ENCODE results near the gene GALNT8. TPM values are rescaled to one million over a fixed set of nuclear protein-coding genes. Genes with fewer than 3 reads are reported as not detected.

Gene GALNT8
- total RNA-seq, 2 donors from 2014 or later, result 1.9 to 2.6 TPM

- intact Hi-C loops (cut with DNase I), result no loop called here
- DNase-seq (ENCODE audit: low spot score), result no peak
Observed at GRCh38 chr12:4787965-4788364, 67.8 kb downstream of the GALNT8 start.

GRCh38 chr12:4789776-4790175 is 69.6 kb downstream of the GALNT8 start:
- no peak for DNase-seq (ENCODE audit: low spot score)
- intact Hi-C loops (cut with DNase I), result no loop called here

- no peak for DNase-seq (ENCODE audit: low spot score)
- intact Hi-C loops (cut with DNase I), result no loop called here
Observed at GRCh38 chr12:4791497-4791896, 71.3 kb downstream of the GALNT8 start.

- intact Hi-C loops (cut with DNase I), result no loop called here
Observed at GRCh38 chr12:4794491-4794890, 74.3 kb downstream of the GALNT8 start.

GRCh38 chr12:4796216-4796615 is 76.0 kb downstream of the GALNT8 start:
- intact Hi-C loops (cut with DNase I), result no loop called here
- DNase-seq (ENCODE audit: low spot score), result no peak

More at GRCh38 chr12:4794491-4794890, 74.3 kb downstream of the GALNT8 start:
- no peak for DNase-seq (ENCODE audit: low spot score)

GRCh38 chr12:4796694-4797482 is 76.7 kb downstream of the GALNT8 start:
- no peak for DNase-seq (ENCODE audit: low spot score)
- intact Hi-C loops (cut with DNase I), result no loop called here

- no peak for DNase-seq (ENCODE audit: low spot score)
- intact Hi-C loops (cut with DNase I), result no loop called here
Observed at GRCh38 chr12:4800555-4800954, 80.4 kb downstream of the GALNT8 start.

GRCh38 chr12:4802841-4803240 is 82.6 kb downstream of the GALNT8 start:
- no peak for DNase-seq (ENCODE audit: low spot score)
- intact Hi-C loops (cut with DNase I), result no loop called here

- intact Hi-C loops (cut with DNase I), result no loop called here
- DNase-seq (ENCODE audit: low spot score), result no peak
Observed at GRCh38 chr12:4806439-4807115, 86.4 kb downstream of the GALNT8 start.

- intact Hi-C loops (cut with DNase I), result no loop called here
- DNase-seq (ENCODE audit: low spot score), result no peak
Observed at GRCh38 chr12:4807116-4807783, 87.0 kb downstream of the GALNT8 start.

- DNase-seq (ENCODE audit: low spot score), result no peak
- intact Hi-C loops (cut with DNase I), result no loop called here
Observed at GRCh38 chr12:4807813-4808212, 87.6 kb downstream of the GALNT8 start.

- DNase-seq (ENCODE audit: low spot score), result no peak
Observed at GRCh38 chr12:4809013-4809448, 88.8 kb downstream of the GALNT8 start.

GRCh38 chr12:4809449-4810218 is 89.4 kb downstream of the GALNT8 start:
- DNase-seq (ENCODE audit: low spot score), result no peak
- intact Hi-C loops (cut with DNase I), result no loop called here

More at GRCh38 chr12:4809013-4809448, 88.8 kb downstream of the GALNT8 start:
- intact Hi-C loops (cut with DNase I), result no loop called here

GRCh38 chr12:4810219-4810671 is 90.0 kb downstream of the GALNT8 start:
- intact Hi-C loops (cut with DNase I), result no loop called here
- no peak for DNase-seq (ENCODE audit: low spot score)

GRCh38 chr12:4812624-4813327 is 92.6 kb downstream of the GALNT8 start:
- intact Hi-C loops (cut with DNase I), result no loop called here
- no peak for DNase-seq (ENCODE audit: low spot score)

- intact Hi-C loops (cut with DNase I), result no loop called here
- no peak for DNase-seq (ENCODE audit: low spot score)
Observed at GRCh38 chr12:4813741-4814140, 93.5 kb downstream of the GALNT8 start.

GRCh38 chr12:4814485-4814884 is 94.3 kb downstream of the GALNT8 start:
- DNase-seq (ENCODE audit: low spot score), result no peak
- intact Hi-C loops (cut with DNase I), result no loop called here

- intact Hi-C loops (cut with DNase I), result no loop called here
- DNase-seq (ENCODE audit: low spot score), result no peak
Observed at GRCh38 chr12:4816744-4817525, 96.7 kb downstream of the GALNT8 start.
